GM19463 (cell line): ENCODE results near the gene SALL1.

Source experiments
- ATAC-seq: cut with Tn5 transposase; IDR thresholded peaks from one replicate; pipeline ENCODE4 v1.9.1; 2021; ENCODE audit warnings: mild to moderate bottlenecking, moderate library complexity; ENCODE audit not compliant: unreplicated experiment

Gene SALL1

GRCh38 chr16:51143196-51143977 lies 7.7 kb downstream of the SALL1 start:
- ATAC-seq: no peak

DNA sequence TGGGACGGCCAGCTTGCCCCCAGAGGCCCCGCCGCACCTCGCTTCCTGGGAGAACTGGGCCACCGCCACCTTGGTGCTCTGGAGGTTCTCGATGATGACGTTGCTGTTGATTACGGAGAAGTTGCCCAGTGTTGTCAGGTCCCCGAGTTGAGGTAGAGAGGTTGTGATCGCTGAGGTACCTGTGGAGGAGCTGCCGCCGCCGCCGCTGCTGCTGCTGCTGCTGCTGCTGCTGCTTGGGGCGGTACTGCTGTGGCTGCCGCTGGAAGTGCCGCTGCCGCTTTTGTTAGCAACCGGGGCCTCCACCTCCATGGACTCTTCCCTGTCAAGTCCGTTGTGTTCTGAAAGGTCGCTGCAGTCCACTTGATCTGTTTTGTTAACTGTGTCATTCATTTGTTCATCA lies 9.5 kb downstream of the SALL1 start:
- ATAC-seq: no peak

GRCh38 chr16:51141106-51141505 lies 10.0 kb downstream of the SALL1 start:
- ATAC-seq: no peak

GRCh38 chr16:51140112-51140511 lies 11.0 kb downstream of the SALL1 start:
- no peak for ATAC-seq

DNA sequence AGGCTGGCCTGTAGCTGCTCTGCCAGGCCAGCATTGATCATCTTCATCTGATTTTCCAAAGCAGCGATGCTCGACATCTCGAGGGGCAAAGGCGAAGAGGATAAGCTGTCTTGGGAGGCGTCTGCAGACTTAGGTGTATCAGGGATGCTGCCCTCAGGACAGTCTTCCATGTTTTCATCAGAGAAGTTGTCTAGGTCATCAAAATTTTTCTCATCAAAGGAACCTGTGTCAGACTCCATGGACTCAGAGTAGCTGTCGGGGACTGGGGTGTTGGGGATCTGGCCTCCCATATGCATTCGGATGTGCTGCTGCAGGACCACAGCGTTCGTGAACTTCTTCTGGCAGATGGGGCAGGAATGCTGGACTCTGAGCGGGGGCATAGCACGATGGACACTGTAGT lies 11.5 kb downstream of the SALL1 start:
- no peak for ATAC-seq

- no peak for ATAC-seq
Measured at GRCh38 chr16:51138178-51138577, 12.9 kb downstream of the SALL1 start.

GRCh38 chr16:51137097-51137496 lies 14.0 kb downstream of the SALL1 start:
- no peak for ATAC-seq

DNA sequence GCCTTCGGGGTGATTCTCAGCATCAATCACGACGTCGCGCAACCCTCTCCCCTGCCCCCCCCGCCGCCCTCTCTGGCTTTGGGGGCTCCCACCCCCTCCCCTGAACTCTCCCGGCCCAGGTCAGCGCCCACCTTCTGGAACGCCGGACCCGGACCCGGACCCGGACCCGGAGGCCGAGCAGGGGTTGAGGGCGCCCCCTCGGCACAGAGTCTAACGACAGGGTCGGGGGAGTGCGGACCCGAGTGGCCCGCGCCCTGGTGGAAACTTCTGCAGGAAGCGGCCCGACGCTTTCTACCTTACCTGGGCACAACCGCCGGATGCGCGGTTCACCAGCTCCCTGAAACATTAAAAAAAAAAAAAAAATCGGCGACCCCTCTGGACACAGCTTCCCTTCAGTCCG lies 16.2 kb downstream of the SALL1 start:
- ATAC-seq: no peak

DNA sequence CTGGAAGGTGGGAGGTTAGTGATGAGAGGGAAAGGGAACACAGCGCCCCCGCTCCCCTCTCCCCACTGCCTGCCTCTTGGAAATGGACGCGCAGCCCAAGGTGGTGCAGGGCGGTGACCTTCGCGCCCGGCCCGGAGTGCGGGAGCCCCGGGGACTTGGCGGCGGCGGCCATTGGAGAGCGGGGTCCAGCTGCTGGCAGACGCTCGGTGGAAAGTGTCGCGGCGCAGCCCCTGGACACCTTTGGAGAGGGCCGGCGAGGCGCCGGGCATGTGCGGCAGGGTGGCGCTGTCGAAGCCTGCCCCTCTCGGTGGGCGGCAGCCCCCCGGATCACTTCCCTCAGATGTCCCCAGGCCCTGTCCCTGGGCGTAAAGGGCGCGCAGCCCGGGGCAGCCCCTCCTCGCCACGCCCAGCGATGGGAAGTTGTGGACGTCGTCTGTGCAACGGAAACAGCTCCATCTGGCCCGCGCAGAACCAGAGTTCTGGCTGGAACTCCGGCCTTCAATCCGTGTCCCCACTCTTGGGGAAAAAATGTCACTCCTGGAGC lies 16.7 kb downstream of the SALL1 start:
- no peak for ATAC-seq

DNA sequence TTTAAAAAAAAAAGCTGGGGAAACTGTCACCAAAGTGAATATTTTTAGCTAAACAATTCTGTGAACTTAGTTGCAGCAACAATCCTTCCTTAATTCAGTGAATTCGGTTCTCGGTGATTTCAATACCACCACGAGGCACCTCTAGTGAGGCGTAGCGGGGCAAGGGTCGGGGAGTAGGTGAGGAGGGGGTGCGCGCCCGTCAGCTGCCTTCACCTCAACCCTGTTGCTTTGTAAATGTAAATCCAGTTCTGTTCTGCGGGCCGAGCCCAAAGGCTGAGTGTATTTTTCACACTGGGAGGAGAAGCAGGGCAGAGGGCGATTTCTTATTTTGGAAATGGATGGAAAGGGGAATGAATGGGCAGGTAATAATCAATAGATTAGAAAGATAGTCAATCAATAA lies 17.4 kb downstream of the SALL1 start:
- ATAC-seq: no peak

DNA sequence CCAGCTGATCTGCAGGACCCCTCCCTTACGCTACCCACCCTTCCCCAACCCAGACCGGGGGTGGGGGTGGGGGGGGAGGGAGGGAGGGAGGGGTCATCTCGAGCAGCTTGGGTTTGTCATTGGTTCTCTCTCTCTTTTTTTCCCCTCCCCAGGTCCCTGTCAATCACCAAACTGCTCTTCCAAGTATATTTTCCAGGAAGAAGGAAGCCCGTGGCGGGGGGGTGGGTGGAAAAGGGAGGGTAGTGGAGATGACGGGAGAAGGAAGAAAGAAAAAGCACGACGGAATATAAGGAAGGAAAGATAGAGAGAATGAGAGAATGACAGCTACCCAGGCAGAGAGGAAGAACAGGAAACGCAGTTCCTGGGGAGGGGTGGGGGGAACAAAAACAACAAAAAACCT lies 17.9 kb downstream of the SALL1 start:
- no peak for ATAC-seq

GRCh38 chr16:51132490-51133115 lies 18.5 kb downstream of the SALL1 start:
- no peak for ATAC-seq

DNA sequence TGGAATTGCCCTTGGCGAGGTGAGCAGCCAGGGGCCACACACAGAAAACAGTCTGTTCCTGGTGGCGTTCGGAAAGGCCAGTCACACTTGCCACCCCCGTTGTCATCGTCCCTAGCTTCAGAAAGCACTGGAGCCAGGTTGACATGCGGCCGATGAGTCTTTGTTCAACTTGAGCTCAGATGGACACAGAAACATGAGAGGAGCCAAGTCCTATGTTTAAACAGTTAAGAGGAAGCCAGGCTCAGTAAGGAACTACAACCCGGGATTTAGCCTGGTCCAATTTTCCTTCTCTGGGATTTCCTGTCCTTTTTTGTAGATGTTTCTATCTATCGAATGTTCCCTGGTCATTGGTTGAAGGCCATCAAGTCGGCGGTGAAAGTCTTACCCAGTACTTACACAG lies 19.5 kb downstream of the SALL1 start:
- no peak for ATAC-seq

DNA sequence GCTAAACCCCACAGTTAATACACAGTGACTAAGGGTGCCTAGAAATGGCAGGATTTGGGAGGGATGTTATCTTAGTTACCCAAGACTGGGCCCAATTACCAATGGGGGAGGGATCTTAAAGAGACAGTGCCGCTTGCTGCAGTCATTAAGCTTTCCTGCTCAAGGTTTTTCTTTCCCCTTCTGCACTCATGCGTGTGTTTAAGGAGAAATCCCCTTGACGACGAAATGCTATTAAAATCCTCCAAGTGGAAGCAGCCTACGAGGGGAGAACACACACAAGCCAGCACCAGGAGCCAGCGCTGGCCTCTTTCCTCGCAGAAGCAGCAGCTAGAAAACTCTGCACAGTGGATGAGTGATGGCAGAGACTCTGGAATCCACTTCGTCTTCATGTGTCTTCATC lies 22.0 kb downstream of the SALL1 start:
- no peak for ATAC-seq

DNA sequence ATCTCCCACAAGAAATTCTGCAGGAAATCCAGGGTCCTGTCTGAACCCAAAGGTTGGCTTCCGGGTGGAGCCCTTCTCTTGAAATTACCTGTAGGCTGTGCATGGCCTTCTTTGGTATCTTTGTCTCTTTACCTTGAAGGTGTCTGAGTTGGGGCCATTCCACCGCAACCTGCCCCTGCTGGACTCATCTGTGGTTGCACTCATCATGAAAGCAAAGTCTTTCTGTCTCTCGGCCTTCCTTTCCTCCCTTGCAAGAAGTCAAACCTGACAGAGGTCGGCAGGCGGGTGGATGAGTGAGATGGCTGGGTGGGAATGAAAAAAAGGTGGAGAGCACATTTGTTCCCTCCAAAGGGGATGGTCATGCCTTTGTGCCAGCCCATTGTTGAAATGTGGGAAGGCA lies 25.1 kb downstream of the SALL1 start:
- no peak for ATAC-seq

DNA sequence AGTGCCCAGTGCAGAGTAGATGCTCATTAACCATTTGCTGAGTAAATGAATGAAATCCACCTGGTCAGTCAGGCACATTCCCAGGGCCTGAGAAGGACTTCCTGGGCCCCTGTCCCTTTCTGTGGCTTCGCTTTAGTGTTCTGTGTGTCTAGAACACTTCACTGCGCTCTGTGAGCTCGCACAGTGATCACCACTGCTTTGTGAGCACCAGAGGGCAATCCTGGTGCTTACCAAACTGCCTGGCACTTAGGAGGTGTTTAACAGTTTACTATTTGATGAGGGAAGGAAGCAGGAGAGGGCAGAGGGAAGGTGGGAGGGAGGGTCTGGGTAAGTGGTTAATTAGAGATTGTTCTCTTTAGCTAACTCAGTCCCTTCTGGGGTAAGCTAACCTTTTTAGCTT lies 26.2 kb downstream of the SALL1 start:
- no peak for ATAC-seq

DNA sequence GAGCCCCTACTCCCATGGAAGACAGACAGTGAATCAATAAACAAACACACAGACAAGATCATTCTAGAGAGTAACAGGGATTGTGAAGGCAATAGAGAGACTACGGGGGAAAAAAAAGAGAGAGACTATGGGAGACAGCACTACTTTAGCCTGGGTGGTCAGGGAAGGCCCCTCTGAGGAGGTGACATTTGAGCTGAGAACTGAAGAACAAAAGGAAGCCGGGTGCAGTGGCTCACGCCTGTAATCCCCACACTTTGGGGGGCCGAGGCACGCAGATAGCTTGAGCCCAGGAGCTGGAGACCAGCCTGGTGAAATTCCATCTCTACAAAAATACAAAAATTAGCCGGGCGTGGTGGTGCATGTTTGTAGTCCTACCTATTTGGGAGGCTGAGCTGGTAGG lies 29.2 kb downstream of the SALL1 start:
- ATAC-seq: no peak

DNA sequence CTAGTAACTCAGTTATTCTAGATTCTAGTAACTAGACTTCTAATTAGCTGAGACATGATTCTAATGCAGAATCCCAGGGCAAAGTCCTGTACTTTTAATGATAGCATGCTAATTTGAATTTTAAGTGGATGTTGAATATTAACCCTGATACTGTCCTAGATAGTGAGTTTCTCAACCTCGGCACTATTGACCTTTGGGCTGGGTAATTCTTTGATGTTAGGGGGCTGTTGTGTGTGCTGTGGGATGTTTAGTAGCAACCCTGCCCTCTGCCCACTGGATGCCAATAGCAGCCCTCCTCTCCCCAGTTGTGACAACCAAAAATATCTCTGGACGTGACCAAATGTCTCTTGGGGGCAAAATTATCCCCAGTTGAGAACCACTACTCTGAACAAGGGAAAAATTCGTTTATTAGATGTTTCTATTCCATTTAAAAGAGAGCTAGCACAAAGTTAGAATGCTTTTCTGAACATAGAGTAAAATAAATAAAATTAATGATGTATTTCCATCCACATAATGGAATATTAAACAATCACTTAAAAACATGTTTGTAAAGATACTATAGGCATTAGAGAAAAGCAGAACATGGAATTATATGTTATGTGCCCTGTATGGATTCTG lies 30.2 kb downstream of the SALL1 start:
- ATAC-seq: no peak

GRCh38 chr16:51119973-51120729 lies 30.9 kb downstream of the SALL1 start:
- no peak for ATAC-seq

DNA sequence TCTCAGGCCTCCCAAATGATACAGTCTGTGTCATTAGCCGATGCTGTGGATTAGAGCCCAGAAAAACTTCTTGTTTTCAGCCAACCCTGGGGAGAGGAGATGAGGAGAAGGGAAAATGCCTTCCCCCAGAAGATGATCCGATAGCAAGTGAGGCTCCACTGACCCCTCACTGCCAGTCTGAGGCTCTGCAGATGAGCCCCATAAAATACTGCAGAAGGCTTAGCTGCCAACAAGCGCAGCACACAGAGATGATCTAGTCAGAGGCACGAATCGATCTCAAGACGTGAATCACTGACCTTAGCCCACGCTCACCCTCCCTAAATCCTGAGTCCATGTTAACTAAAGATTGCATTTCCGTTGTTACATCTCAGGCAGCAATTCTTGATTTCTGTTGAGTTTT lies 31.5 kb downstream of the SALL1 start:
- no peak for ATAC-seq

DNA sequence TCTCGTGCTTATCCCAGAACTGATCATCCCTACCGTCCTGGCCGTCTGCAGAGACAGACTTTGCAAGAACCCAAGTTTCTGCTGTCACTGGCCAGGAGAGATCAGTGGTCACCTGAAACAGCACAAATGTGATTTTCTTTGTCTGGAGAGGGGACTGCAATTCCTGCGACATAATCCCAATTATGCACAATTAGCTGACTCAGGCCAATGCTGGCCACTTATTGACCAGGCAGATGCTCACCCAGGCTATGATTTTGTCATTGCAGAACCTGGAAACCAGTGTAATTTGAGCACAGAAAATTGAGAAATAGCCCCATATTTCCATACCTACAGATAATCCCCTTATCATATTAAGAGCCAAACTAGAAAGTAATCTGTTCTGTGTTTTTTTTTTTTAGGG lies 34.7 kb downstream of the SALL1 start:
- no peak for ATAC-seq
